HG03039 (cell line): Measurements from ENCODE around the gene PIGU.
"Not testable (repeated sequence)": the region's sequence is repeated elsewhere in the genome, so short reads cannot be mapped to it uniquely, and the experiment has no call there.

ENCODE experiments used
- ATAC-seq: cut with Tn5 transposase; IDR thresholded peaks from one replicate; pipeline ENCODE4 v1.9.1; 2021; ENCODE audit warnings: mild to moderate bottlenecking, moderate library complexity; ENCODE audit not compliant: unreplicated experiment

Gene PIGU

DNA sequence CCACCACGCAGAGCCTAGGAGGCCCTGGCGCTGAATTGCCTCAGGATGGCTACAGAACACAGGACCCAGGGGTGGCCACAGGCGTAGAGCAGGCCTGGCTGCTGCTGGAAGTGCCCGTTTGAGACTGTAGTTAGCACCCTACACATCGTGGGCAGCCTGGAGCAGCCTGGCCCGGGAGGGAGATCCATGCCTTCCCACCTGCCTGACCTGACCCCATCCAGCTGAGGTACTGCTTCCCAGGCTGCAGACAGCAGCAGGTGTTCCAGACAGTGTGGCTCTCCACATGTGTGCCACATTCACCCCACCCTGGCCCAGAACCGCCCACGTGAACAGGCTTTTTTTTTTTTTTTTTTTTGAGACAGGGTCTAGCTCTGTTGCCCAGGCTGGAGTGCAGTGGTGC, 139.2 kb downstream of the PIGU start:
- ATAC-seq, result no peak

DNA sequence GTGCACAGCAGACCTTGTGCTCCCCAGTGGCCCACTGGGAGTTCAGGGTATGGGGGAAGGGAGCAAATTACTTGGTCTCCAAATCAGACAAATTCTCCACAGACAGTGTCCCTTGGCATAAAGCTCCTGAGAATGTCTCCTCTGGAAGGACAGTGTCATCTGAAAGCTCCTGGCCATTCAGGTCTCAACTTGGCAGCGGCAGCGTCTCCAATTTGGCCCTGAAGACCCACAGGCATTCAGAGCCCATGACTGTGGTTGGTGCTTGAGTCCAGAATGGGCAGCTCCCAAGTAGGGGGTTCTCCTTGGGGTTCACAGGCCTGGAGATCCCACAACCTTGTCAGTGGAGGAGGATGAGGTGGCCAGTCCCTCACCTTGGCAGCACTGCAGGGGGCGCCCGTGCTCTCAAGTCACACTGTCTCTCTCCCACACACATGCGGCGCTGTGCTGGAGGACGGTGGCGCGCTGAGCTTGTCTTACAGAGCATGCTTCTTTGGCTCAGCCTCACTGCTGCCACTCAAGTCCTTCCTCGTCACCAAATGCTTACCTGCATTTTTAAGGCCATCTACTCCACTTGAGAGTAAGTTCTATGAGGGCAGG, 140.0 kb downstream of the PIGU start:
- no peak for ATAC-seq

- no peak for ATAC-seq
Measured at GRCh38 chr20:34535857-34536256, 141.0 kb downstream of the PIGU start.

- no peak for ATAC-seq
Measured at GRCh38 chr20:34535301-34535840, 141.5 kb downstream of the PIGU start.

DNA sequence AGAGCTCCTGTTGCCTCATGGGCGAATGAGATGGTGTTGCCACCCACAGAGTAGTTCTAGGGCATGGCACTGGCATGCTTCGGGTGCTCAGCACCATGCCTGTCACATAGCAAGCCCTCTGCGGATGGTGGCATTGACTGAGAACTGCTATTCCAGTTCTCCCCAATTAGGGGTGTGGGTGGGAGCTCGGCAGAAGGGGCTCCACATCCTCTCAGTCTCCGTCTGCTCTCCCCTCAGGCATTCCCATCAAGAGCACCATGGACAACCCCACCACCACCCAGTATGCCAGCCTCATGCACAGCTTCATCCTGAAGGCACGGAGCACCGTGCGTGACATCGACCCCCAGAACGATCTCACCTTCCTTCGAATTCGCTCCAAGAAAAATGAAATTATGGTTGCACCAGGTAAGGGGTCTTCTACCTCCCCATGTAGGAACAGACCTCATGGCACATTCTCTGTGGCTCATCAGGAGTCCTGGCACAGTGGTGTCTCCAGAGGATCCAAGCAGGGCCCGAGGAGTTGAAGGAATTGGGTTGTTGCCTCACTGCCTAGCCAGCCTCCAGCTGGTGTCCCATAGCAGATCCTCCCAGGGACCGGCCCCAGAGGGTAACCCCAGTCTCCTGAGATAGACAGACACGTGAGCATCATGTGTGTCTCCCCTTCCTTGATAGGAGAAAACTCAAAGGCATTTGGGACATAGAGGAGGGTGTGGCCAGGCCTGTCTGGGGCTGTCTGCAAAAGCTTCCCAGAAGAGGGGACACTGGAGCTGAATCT, 142.3 kb downstream of the PIGU start:
- ATAC-seq, result no peak

DNA sequence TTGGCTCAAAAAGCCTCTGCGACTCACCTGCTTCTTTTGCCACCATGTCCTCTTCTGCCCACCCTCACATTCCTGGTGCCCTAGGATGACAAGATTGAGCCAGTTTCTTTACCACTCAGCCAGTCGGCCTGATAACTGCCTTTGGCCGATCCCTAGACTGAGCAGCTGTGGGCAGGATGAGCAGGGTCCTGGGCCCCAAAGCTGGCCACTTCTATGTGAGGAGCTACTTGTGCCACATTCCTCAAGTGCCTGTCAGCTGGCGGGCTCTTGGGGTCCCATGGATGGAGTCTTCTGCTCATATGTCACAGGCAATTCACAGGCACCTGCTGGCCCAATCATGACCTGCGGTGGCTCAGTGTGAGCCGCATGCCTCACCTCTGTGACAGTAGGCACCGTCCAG, 144.1 kb downstream of the PIGU start:
- ATAC-seq, result no peak

GRCh38 chr20:34532320-34532719, 144.6 kb downstream of the PIGU start:
- ATAC-seq, result no peak

GRCh38 chr20:34531608-34532265, 145.2 kb downstream of the PIGU start:
- ATAC-seq, result no peak

GRCh38 chr20:34530342-34530741, 146.6 kb downstream of the PIGU start:
- no peak for ATAC-seq

DNA sequence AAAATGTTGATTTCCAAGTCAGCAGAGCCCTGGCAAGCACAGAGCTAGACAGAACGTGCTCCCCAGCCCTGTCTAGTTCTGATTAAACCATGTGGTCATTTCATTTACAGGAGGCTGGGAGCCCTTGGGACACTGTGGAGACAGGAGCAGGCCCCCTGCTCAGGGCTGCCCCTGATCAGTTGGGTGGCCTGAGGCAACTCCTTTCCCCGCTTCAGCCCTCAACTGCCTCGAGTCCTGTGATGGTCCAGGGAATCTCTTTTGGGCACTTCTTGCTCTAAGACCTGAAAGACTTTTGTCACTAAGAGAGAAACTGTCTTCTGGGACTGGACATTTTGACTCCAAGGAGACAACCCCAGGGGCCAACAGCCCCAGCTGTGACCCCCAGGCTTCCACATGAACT, 147.2 kb downstream of the PIGU start:
- no peak for ATAC-seq

DNA sequence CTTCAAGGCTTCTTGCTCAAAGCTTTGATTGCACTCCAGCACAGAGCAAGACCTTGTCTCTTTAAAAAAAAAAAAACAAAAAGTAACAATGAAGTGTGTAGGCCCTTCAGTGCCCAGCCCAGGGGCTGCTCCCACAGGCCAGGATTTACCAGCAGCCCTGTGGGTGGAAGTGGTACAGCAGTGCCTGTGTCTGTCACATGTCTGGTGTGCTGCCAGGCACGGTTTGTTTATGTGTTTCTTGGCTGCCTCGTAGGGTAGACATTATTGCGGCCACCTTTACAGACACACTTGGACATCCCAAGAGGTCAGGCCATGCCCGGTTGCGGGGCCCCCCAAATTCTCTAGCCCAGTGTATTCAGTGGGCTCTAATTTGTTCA, 148.0 kb downstream of the PIGU start:
- ATAC-seq, result no peak

DNA sequence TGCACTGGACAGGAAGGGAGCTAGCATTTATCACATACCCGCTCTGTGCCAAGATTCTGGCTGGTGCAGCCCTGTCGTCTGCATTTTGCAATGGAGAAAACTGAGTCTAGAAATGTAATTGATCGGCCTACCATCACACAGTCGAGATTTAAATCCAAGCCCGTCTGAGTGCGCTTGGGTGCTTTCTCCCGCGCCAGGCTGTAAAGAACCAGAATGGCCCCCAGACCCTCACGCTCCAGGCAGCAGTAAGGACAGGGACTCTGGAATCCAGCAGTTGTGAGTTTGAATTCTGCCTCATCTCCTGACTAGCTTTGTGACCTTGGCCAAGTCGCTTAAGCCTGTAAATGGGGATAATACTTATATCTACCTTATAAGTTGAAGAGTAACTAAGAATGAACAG, 149.9 kb downstream of the PIGU start:
- ATAC-seq, result no peak

GRCh38 chr20:34526466-34526865, 150.4 kb downstream of the PIGU start:
- no peak for ATAC-seq

DNA sequence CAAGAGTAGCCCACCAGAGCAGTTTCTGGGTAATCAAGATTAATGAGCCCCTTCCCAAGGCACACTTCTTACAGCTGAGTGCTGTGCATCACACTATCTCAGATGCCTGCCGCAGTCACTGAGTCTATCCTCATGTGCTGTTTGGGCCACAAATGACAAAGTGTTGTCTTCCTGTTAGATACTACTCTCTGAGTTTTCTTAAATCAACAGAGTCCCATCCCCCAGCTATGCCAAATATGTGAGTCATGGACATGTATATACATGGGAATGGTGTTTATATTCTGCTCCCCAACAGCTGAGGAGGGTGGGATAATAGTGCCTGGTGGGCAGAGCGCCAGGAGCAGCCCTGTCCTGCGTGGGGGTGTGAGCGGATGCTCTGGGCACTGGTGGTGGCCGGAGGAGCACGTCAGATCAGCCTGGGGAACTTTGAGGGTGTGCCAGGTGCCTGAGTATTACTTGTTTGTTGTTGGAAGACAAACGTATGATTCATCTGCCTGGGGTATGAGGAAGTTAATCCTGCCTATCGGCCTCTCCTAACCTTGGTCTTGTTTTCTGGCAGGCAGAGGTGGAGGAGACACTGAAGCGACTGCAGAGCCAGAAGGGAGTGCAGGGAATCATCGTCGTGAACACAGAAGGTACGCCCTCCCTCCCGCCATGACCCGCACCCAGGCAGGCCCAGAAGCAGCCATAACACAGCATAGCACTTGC, 151.0 kb downstream of the PIGU start:
- no peak for ATAC-seq

DNA sequence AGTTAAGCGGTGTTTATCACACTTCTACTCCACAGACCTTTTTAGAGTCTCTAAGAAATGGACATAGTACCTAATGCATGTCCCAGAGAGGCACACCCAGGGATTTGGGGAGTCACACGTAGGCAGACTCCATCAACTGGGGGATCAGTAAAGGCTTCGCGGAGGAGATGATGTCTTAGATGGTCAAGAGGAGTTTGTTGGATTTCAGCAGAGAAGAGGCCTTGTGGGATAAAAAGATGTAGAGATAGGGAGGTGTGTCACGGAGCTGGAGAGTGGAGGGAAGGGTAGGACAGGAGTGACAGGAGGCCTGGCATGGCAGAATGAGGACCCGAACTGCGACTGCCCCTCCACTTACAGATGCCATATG, 151.6 kb downstream of the PIGU start:
- no peak for ATAC-seq

- no peak for ATAC-seq
Measured at GRCh38 chr20:34524426-34524825, 152.5 kb downstream of the PIGU start.

GRCh38 chr20:34522969-34523871, 153.7 kb downstream of the PIGU start:
- ATAC-seq, result no peak

GRCh38 chr20:34519841-34520240, 157.1 kb downstream of the PIGU start:
- ATAC-seq, result not testable (repeated sequence)

DNA sequence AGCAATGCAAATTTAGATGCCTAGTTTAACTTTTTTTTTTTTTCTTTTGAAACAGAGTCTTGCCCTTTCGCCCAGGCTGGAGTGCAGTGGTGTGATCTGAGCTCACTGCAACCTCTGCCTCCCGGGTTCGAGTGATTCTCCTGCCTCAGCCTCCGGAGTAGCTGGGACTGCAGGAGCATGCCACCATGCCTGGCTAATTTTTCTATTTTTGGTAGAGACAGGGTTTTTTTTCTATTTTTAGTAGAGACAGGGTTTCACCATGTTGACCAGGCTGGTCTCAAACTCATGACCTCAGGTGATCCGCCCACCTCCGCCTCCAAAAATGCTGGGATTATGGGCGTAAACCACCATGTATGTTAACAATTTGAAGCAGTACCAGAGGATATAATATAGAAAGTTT, 158.0 kb downstream of the PIGU start:
- not testable (repeated sequence) for ATAC-seq

- ATAC-seq, result no peak
Measured at GRCh38 chr20:34517114-34517505, 159.8 kb downstream of the PIGU start.
